HCT116 (cell line): Measurements from ENCODE around the gene TPPP3.

Experiments used
- EZH2 ChIP-seq: fragments of 200-600 bp; sonication (generic); IDR thresholded peaks from 2 replicates; pipeline ENCODE4 v1.6.1; 2017; ENCODE audit warnings: antibody characterized with exemption, mixed run types
- JUND ChIP-seq: IDR thresholded peaks from 2 replicates; pipeline ENCODE4 v1.6.1; 2012
- MAX ChIP-seq: IDR thresholded peaks from 2 replicates; pipeline ENCODE4 v1.6.1; 2012
- POLR2A ChIP-seq: IDR thresholded peaks from 2 replicates; pipeline ENCODE4 v1.7.0; 2011; ENCODE audit warnings: borderline replicate concordance; ENCODE audit not compliant: insufficient read depth, insufficient read length; ENCODE audit errors: extremely low read depth
- RAD21 ChIP-seq: IDR thresholded peaks from 2 replicates; pipeline ENCODE4 v1.6.1; 2012; ENCODE audit warnings: low read depth, mild to moderate bottlenecking
- SIN3A ChIP-seq: IDR thresholded peaks from 2 replicates; pipeline ENCODE4 v1.6.1; 2012; ENCODE audit warnings: low read depth
- YY1 ChIP-seq: IDR thresholded peaks from 2 replicates; pipeline ENCODE4 v1.6.1; 2011; ENCODE audit warnings: low read length, low read depth, moderate library complexity, mild to moderate bottlenecking; ENCODE audit not compliant: insufficient replicate concordance; ENCODE audit errors: extremely low read depth
- TF ChIP-seq, protein P1 (sequence below), 3 experiments: fragments of 200-600 bp in 1 of 3; sonication (generic) in 1 of 3; IDR thresholded peaks in 2 of 3; conservative IDR thresholded peaks in 1 of 3; 2 replicates each; pipeline ENCODE4 v1.5.1; 2012 to 2017; ENCODE audit warnings: low read depth in 2 of 3, low read length in 2 of 3, antibody characterized with exemption in 1 of 3, borderline replicate concordance in 1 of 3, control low read depth in 1 of 3, mild to moderate bottlenecking in 1 of 3, mixed read lengths in 1 of 3, mixed run types in 1 of 3, moderate library complexity in 1 of 3; ENCODE audit not compliant: insufficient read depth in 1 of 3
- TF ChIP-seq, protein P2 (sequence below): IDR thresholded peaks from 2 replicates; pipeline ENCODE4 v1.6.1; 2012; ENCODE audit warnings: low read depth

DNA sequence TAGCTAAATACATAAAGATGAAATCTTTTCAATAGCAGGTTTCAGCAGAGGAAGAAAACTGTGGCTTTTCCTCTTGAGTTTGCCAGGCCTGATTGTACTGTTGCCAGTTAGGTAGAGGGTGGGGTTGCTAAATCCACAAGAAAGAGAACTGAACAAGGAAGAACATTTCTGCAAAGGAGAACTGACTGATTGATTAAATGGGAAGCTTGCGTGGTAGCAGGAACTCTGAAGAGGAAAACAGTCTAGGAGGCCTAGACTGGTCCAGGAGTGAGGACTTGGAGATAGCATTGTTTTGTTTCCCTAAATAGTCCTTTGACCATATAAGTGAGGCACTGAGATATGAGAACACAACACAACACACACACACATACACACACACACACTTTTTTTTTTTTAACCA, 47.9 kb downstream of the TPPP3 start:
- TF ChIP-seq SIN3A = no peak
- TF ChIP-seq, protein P1, sequence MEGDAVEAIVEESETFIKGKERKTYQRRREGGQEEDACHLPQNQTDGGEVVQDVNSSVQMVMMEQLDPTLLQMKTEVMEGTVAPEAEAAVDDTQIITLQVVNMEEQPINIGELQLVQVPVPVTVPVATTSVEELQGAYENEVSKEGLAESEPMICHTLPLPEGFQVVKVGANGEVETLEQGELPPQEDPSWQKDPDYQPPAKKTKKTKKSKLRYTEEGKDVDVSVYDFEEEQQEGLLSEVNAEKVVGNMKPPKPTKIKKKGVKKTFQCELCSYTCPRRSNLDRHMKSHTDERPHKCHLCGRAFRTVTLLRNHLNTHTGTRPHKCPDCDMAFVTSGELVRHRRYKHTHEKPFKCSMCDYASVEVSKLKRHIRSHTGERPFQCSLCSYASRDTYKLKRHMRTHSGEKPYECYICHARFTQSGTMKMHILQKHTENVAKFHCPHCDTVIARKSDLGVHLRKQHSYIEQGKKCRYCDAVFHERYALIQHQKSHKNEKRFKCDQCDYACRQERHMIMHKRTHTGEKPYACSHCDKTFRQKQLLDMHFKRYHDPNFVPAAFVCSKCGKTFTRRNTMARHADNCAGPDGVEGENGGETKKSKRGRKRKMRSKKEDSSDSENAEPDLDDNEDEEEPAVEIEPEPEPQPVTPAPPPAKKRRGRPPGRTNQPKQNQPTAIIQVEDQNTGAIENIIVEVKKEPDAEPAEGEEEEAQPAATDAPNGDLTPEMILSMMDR (IDR thresholded peaks at IDR 0.05 in 2 of 3, conservative IDR thresholded peaks at IDR 0.05 in 1 of 3; ENCODE audit: borderline replicate concordance in 1 of 3, insufficient read depth in 1 of 3, low read depth in 2 of 3, low read length in 2 of 3) = no peak
- TF ChIP-seq POLR2A = no peak
- no peak for TF ChIP-seq RAD21
- no peak for TF ChIP-seq YY1
- no peak for TF ChIP-seq EZH2
- no peak for TF ChIP-seq MAX
- no peak for TF ChIP-seq JUND
- TF ChIP-seq, protein P2, sequence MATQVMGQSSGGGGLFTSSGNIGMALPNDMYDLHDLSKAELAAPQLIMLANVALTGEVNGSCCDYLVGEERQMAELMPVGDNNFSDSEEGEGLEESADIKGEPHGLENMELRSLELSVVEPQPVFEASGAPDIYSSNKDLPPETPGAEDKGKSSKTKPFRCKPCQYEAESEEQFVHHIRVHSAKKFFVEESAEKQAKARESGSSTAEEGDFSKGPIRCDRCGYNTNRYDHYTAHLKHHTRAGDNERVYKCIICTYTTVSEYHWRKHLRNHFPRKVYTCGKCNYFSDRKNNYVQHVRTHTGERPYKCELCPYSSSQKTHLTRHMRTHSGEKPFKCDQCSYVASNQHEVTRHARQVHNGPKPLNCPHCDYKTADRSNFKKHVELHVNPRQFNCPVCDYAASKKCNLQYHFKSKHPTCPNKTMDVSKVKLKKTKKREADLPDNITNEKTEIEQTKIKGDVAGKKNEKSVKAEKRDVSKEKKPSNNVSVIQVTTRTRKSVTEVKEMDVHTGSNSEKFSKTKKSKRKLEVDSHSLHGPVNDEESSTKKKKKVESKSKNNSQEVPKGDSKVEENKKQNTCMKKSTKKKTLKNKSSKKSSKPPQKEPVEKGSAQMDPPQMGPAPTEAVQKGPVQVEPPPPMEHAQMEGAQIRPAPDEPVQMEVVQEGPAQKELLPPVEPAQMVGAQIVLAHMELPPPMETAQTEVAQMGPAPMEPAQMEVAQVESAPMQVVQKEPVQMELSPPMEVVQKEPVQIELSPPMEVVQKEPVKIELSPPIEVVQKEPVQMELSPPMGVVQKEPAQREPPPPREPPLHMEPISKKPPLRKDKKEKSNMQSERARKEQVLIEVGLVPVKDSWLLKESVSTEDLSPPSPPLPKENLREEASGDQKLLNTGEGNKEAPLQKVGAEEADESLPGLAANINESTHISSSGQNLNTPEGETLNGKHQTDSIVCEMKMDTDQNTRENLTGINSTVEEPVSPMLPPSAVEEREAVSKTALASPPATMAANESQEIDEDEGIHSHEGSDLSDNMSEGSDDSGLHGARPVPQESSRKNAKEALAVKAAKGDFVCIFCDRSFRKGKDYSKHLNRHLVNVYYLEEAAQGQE = no peak
